CD4-positive, alpha-beta T cell (primary cell): ENCODE data around the gene PHEX. TPM values are rescaled to one million over a fixed set of nuclear protein-coding genes. Genes with fewer than 3 reads are reported as not detected.
A peak's percentile ranks its signal among the peaks of the same experiment; 100 is the strongest.

Source experiments
- ATAC-seq: fragments of 200-7000 bp; cut with Tn5 transposase; one replicate; pipeline ENCODE4 v1.10.0; 2022; ENCODE audit warnings: mild to moderate bottlenecking; ENCODE audit not compliant: poor library complexity
- CTCF ChIA-PET: fragments of 350-600 bp; sonication (Branson Sonifier 250); formaldehyde crosslinking; loops from one replicate; lab custom pipeline; 2021; ENCODE audit warnings: antibody characterized with exemption, inconsistent platforms; lab: Charles Lee
- POLR2A ChIA-PET: fragments of 350-600 bp; sonication (Branson Sonifier 250); formaldehyde crosslinking; loops from one replicate; lab custom pipeline; 2021; ENCODE audit warnings: antibody characterized with exemption, inconsistent platforms; lab: Charles Lee
- DNase-seq, 14 experiments: peaks; one replicate each; pipeline ENCODE4 v3.0.0-alpha.2; 2013 to 2020; ENCODE audit warnings: mixed read lengths in 2 of 14
- H3K27ac ChIP-seq, 2 donors: one replicate each; pipeline versions ENCODE4 v1.5.1 to v1.7.0; 2013; ENCODE audit warnings: low read length in 2 of 2, low read depth in 1 of 2, mild to moderate bottlenecking in 1 of 2
- H3K27me3 ChIP-seq, 2 experiments: 1 replicate in 1 of 2; 2 replicates in 1 of 2; pipeline versions ENCODE4 v1.6.1 to v1.7.0; 2013; ENCODE audit warnings: low read length in 2 of 2, control low read depth in 1 of 2, mild to moderate bottlenecking in 1 of 2, moderate library complexity in 1 of 2; ENCODE audit not compliant: insufficient read depth in 2 of 2, control insufficient read depth in 1 of 2
- H3K36me3 ChIP-seq: one replicate; pipeline ENCODE4 v1.6.1; 2013; ENCODE audit warnings: low read length, control low read depth; ENCODE audit not compliant: insufficient read depth
- H3K4me1 ChIP-seq: one replicate; pipeline ENCODE4 v1.6.1; 2013; ENCODE audit warnings: low read length, control low read depth; ENCODE audit not compliant: insufficient read depth
- H3K4me3 ChIP-seq: one replicate; pipeline ENCODE4 v1.5.1; 2013; ENCODE audit warnings: mild to moderate bottlenecking, low read length, moderate library complexity
- H3K9me3 ChIP-seq, 2 experiments: 1 replicate in 1 of 2; 2 replicates in 1 of 2; pipeline versions ENCODE4 v1.6.1 to v1.7.0; 2013; ENCODE audit warnings: low read length in 2 of 2, mild to moderate bottlenecking in 2 of 2, control low read depth in 1 of 2, moderate library complexity in 1 of 2; ENCODE audit not compliant: control insufficient read depth in 1 of 2, insufficient read depth in 1 of 2
- H3K27ac Mint-ChIP-seq: one replicate; pipeline ENCODE4 v1.8.0; 2020; ENCODE audit warnings: mixed read lengths
- H3K27me3 Mint-ChIP-seq: one replicate; pipeline ENCODE4 v1.8.0; 2021; ENCODE audit warnings: mixed read lengths
- H3K36me3 Mint-ChIP-seq: one replicate; pipeline ENCODE4 v1.8.0; 2021; ENCODE audit warnings: low read depth, mixed read lengths
- H3K4me1 Mint-ChIP-seq: one replicate; pipeline ENCODE4 v1.8.0; 2021; ENCODE audit warnings: low read depth, mixed read lengths
- H3K4me3 Mint-ChIP-seq: one replicate; pipeline ENCODE4 v1.8.0; 2020; ENCODE audit warnings: mild to moderate bottlenecking, mixed read lengths
- H3K9me3 Mint-ChIP-seq: one replicate; pipeline ENCODE4 v1.8.0; 2020; ENCODE audit warnings: mixed read lengths
- CTCF ChIP-seq: fragments of 200-600 bp; IDR thresholded peaks from one replicate; pipeline ENCODE4 v1.8.0; 2022; ENCODE audit warnings: antibody characterized with exemption, mild to moderate bottlenecking
- intact Hi-C, 2 experiments: fragments of 100-400 bp; cut with DNase I in 1 of 2; cut with micrococcal nuclease in 1 of 2; formaldehyde crosslinking; loops; one replicate each; pipeline versions ENCODE4 v1.15.1 to v1.9.0; 2023 to 2025; cut with DNase I, micrococcal nuclease
- total RNA-seq, 174 experiments: library from RNA in 2 of 174; stranded (reverse) in 2 of 174; gene quantifications; one replicate each; pipeline ENCODE4 v1.2.3 and lab custom pipeline; 2021 to 2026

The PHEX gene
- total RNA-seq, 2 experiments from 2014 or later, result 0.08 to 0.14 TPM

- Histone ChIP-seq H3K4me1 (no peaks in the 10 kb centered on the region), H3K36me3 (no peaks in the 10 kb centered on the region), H3K27me3 (no peaks in the 10 kb centered on the region), H3K4me3 (no peak overlapping the region), H3K27ac (no peak overlapping the region), H3K9me3 (no peaks in the 10 kb centered on the region)
- CTCF ChIA-PET, result no interaction called here
- Mint-ChIP-seq H3K27me3 (no peaks in the 10 kb centered on the region), H3K36me3 (no peaks in the 10 kb centered on the region), H3K9me3 (no peaks in the 10 kb centered on the region), H3K27ac (no peak overlapping the region), H3K4me1 (peaks cover 11% of the 10 kb centered on the region), H3K4me3 (no peak overlapping the region)
- intact Hi-C loops, result no loop called here
- TF ChIP-seq CTCF, result no peak
- no peak for ATAC-seq
- no peak for DNase-seq
- POLR2A ChIA-PET, result no interaction called here
Measured at GRCh38 chrX:22059775-22060174, 27.6 kb downstream of the PHEX start.

- Histone ChIP-seq H3K27ac (no peak overlapping the region), H3K4me1 (no peaks in the 10 kb centered on the region), H3K36me3 (no peaks in the 10 kb centered on the region), H3K4me3 (no peak overlapping the region), H3K27me3 (no peaks in the 10 kb centered on the region), H3K9me3 (no peaks in the 10 kb centered on the region)
- ATAC-seq (no peak), DNase-seq (no peak)
- Mint-ChIP-seq H3K27me3 (no peaks in the 10 kb centered on the region), H3K27ac (no peak overlapping the region), H3K4me3 (no peak overlapping the region), H3K4me1 (peaks cover 11% of the 10 kb centered on the region), H3K36me3 (no peaks in the 10 kb centered on the region), H3K9me3 (no peaks in the 10 kb centered on the region)
- ChIA-PET POLR2A (no interaction called here), CTCF (no interaction called here)
- TF ChIP-seq CTCF, result no peak
- intact Hi-C loops, result no loop called here
Measured at GRCh38 chrX:22060415-22061280, 28.5 kb downstream of the PHEX start.

- intact Hi-C loops, result no loop called here
- CTCF ChIA-PET, result no interaction called here
- Mint-ChIP-seq H3K4me3 (no peak overlapping the region), H3K27me3 (no peaks in the 10 kb centered on the region), H3K36me3 (no peaks in the 10 kb centered on the region), H3K4me1 (peaks cover 11% of the 10 kb centered on the region), H3K27ac (no peak overlapping the region), H3K9me3 (no peaks in the 10 kb centered on the region)
- Histone ChIP-seq H3K9me3 (no peaks in the 10 kb centered on the region), H3K4me3 (no peak overlapping the region), H3K4me1 (no peaks in the 10 kb centered on the region), H3K27me3 (no peaks in the 10 kb centered on the region), H3K27ac (no peak overlapping the region), H3K36me3 (no peaks in the 10 kb centered on the region)
- no peak for ATAC-seq
- POLR2A ChIA-PET, result no interaction called here
- no peak for TF ChIP-seq CTCF
- peak in 2 of 14 experiments; percentile 6 to 10 for DNase-seq
Measured at GRCh38 chrX:22063284-22063683, 31.2 kb downstream of the PHEX start.
